HG02981 (cell line): ENCODE results near the gene ZFP91.

Experiments used
- ATAC-seq: cut with Tn5 transposase; IDR thresholded peaks from one replicate; pipeline ENCODE4 v1.9.1; 2021; ENCODE audit warnings: mild to moderate bottlenecking, moderate library complexity; ENCODE audit not compliant: unreplicated experiment

Gene ZFP91

GRCh38 chr11:58628446-58628845 is 49.6 kb downstream of the ZFP91 start:
- no peak for ATAC-seq

- ATAC-seq, result peak; percentile 54
These were observed 51.0 kb downstream of the ZFP91 start for GRCh38 chr11:58629857-58630256.

DNA sequence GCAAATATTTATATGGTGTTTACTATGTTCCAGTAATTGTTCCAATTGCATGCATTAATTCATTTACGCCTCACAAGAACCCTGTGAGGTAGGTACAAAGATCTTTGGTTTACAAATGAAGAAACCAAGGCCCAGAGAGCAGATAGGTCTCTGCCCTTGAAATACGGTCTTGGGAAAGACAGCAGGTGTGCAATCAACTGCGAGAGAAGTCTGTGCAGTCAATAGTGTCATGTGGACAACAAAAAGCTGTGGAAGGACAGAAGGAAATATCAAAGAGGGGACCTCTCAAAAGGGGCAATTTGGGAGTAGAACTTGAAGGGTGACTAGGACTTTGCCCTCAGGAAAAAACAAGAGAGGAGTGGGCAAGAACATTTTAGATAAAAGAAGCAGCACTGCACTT is 52.5 kb downstream of the ZFP91 start:
- no peak for ATAC-seq

GRCh38 chr11:58632510-58632909 is 53.6 kb downstream of the ZFP91 start:
- ATAC-seq, result no peak

- no peak for ATAC-seq
These were observed 57.7 kb downstream of the ZFP91 start for GRCh38 chr11:58636587-58636986.

- ATAC-seq, result no peak
These were observed 58.5 kb downstream of the ZFP91 start for GRCh38 chr11:58637371-58637770.

DNA sequence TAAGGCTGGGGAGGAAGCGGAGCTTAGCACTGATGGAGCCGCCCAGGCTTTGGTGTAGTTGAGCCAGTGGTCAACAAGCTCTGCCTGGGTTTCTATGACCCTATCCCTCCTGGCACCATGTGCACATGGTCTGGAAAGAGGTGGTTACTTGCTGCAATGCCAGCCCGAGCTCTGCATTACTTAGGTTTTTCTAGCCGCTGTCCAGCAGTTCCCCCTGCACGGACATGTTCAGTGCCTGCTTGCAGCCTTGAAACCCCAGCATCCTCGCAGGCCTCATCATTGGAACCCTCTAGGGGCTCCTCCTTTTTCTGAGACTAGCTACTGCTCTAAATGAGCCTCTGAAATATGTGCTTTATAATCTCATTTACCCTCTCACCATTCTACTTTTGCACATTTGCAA is 60.2 kb downstream of the ZFP91 start:
- ATAC-seq, result no peak

DNA sequence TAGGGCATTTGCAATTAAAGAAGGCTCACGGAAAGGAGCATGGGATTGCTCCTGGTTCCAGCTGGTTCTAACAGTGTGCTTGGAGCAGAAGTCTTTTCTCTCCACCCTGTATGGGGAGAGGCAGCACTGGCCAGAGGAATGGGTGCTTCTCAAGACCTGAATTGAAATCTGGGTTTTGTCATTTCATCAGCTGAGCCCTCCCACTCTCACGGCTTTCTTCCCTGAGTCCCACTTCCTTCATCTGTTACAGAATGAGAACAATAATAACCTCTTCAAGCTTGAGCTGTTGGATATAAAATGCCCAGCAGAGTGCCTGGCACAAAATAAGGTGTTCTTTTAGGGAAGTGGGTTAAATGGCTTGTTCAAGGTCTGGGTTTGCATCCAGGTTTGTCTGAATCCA is 60.8 kb downstream of the ZFP91 start:
- no peak for ATAC-seq

DNA sequence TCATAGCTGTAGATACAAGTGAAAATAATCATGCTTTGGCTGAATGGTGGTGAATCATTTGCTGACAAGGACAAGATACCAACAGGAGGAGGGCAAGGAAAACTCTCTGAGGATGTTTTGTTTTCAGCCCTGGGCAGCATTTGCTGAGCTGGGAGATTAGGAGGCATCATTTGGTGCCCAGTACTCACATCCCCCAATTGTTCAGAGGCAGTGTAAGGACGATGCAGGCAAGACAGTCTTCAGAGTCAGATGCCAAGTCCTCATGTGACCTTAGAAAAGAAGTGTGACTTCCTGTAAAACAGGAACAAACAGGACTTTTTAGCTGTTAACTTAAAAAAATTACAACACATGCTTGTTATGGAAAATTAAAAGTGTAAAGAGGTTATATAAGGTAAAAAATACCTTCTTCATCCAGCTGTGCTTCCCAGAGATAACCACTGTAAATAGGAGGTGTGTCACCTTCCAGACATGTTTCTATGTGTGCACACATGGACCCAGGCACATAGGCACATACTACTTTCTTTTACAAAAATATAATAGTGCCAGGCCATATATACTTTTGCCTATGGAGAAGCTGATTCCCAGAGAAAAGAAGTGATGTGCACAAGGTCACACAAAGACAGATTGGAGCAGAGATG is 61.6 kb downstream of the ZFP91 start:
- no peak for ATAC-seq

DNA sequence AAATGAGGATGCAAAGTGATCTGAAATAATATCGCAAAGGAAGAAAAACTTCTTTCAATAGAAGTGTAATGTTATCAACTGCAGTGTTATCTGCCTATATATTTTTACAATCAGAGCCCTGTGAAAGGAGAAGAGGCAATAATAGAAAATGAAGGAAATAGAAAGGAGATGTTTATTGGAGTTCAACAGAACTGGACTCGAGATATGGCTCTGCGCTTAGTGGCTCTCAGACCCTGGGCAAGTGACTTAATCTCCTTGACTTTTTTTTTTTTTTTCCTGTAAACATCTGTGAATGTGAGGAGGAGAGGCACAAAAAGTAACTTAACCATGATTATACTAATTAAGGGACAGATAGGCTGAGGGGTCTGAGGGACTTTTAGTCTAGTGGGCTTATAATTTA is 62.5 kb downstream of the ZFP91 start:
- no peak for ATAC-seq

GRCh38 chr11:58641803-58642581 is 63.1 kb downstream of the ZFP91 start:
- ATAC-seq, result no peak

DNA sequence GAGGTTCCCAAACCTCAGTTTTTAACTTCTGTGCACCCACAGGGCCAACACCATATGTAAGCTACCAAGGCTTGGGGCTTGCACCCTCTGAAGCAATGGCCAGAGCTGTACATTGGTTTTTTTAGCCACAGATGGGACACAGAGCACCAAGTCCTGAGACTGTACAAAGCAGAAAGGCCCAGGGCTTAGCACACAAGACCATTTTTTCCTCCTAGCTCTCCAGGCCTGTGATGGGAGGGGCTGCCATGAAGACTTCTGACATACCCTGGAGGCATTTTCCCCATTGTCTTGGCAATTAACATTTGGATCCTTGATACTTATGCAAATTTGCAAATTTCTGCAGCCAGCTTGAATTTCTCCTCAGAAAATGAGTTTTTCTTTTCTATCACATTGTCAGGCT is 67.0 kb downstream of the ZFP91 start:
- ATAC-seq, result no peak

DNA sequence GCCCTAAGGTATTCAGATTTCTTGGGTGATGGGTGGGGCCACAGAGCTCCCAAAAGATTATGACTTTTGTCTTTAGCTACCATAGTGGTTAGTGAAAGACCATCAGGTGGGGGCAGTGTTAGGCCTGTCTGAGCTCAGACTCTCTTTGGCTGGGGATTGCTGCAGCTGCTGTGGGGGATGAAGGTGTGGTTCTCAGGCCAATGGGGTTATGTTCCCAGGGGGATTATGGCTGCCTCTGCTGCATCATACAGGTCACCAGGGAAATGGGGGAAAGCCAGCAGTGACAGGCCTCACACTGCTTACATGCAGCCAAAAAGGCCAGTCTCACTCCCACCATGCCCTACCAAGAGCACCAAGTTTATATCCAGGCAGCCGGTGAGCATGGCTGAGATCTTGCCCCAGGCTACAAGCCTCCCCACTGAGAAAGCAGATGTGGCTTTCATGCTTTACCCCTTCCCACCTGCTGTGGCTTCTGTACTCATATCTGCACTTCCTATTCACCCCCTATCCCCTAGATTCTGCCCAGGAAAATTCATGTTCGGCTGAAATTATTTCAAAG is 68.4 kb downstream of the ZFP91 start:
- ATAC-seq, result peak; percentile 89

- ATAC-seq, result no peak
These were observed 69.0 kb downstream of the ZFP91 start for GRCh38 chr11:58647866-58648265.

DNA sequence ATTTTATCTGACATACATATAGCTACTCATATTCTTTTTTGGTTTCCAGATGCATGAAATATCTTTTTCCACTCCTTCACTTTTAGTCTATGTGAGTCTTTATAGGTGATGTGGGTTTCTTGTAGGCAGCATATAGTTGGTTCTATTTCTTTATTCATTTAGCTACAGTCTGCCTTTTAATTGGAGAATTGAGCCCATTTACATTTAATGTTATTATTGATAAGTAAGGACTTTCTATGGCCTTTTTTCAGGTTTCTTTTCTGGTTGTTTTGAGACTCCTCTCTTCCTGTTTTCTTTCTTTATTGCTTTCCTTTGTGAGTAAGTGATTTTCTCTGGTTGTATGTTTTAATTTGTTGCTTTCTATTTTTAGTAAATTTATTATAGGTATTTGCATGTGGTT is 70.8 kb downstream of the ZFP91 start:
- ATAC-seq, result no peak

GRCh38 chr11:58650496-58650895 is 71.6 kb downstream of the ZFP91 start:
- ATAC-seq, result no peak

- ATAC-seq, result no peak
These were observed 73.9 kb downstream of the ZFP91 start for GRCh38 chr11:58652726-58653280.

- peak; percentile 86 for ATAC-seq
These were observed 75.4 kb downstream of the ZFP91 start for GRCh38 chr11:58654079-58654907.

- peak; percentile 59 for ATAC-seq
These were observed 76.0 kb downstream of the ZFP91 start for GRCh38 chr11:58654908-58655296.

DNA sequence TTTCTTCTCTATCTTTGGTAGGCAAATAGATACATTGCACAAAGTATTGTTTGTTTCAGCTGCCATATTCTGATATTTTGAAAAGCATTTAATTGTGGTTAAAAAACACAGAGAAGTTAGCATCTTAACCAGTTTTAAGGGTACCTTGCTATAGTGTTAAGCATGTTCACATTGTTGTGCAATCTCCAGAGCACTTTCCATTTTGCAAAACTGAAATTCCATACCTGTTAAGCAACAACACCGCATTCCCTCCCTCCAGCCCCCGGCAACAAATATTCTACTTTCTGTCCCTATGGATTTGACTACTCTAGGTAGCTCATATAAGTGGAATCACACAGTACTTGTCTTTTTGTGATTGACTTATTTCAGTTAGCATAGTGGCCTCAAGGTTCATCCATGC is 77.5 kb downstream of the ZFP91 start:
- no peak for ATAC-seq

DNA sequence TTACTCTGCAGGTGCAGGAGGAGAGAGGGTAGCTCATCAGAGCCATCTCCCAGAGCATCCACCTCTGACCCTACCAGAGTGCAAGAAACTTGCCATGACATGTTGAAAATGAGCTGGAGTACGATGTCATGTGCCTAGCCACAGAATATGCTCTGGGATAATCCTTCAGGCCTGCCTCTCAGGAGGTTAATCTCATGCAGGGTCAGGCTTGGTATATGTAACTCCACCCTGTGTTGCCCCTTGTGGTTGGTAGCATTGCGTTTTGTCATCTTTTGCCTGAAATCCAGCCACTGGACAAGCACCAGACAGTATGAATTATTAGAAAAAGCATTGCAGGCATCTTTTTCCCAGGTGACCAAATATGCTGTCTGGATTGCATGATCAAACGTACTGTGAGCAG is 79.8 kb downstream of the ZFP91 start:
- ATAC-seq, result no peak
